Measurements from ENCODE around the gene SH3PXD2A. TPM values are rescaled to one million over a fixed set of nuclear protein-coding genes. Genes with fewer than 3 reads are reported as not detected.
"Not testable (repeated sequence)": the region's sequence is repeated elsewhere in the genome, so short reads cannot be mapped to it uniquely, and the experiment has no call there.

Gene SH3PXD2A
- total RNA-seq, 2 experiments from 2014 or later, result 8.6 TPM

DNA sequence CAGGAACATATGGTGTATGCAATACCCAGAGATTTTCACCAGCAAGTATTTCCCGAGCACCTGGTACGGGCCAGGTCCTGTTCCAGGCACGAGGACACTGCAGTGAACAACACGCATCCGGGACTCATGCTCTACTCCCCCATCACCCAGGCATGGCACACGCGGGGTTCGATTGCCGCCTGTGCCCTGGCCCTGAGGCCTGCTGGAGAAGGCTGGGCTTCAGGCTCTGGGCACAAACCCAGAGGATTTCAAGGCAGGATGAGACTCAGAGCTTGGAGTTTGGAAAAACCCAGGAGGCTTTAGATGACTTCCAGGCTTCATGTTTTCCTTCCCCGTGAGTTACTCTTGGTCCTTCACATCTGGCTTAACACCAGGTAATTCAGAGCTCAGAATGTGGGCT, 218.4 kb downstream of the SH3PXD2A start:
- CTCF ChIA-PET, result interaction anchor here (0.5 to 0.6 kb wide), 2 partner anchors 57 to 132 kb away, joined by 3 read pairs; no protein-coding TSS in a partner anchor
- POLR2A ChIA-PET, result no interaction called here

DNA sequence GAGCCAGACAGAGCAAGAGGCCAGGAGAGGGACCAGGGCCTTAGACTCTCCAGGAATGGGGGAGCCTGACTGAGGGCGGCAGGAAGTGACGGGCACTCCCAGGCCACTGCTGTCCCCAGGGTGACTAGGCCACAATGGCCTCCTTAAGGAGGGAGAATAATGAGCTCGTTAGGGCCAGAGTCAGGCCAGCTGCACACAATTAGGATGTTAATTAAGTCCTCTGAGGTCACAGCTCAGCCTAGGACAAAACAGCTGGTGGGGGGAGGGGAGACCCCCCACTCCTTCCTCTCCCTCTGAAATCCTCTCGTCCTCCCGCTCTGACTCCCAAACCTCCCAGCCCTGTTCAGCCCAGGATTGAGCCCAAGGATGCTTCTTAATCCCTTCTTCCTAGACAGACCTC, 218.9 kb downstream of the SH3PXD2A start:
- ChIA-PET CTCF (interaction anchor here (0.6 kb wide), 1 partner anchor 131 kb away, joined by 3 read pairs; no protein-coding TSS in a partner anchor), POLR2A (no interaction called here)

- POLR2A ChIA-PET, result no interaction called here
- CTCF ChIA-PET, result interaction anchor here (0.5 kb wide), 1 partner anchor 29 kb away, joined by 3 read pairs; no protein-coding TSS in a partner anchor
Observed at GRCh38 chr10:103635580-103635979, 219.8 kb downstream of the SH3PXD2A start.

- CTCF ChIA-PET, result no interaction called here
- POLR2A ChIA-PET, result no interaction called here
Observed at GRCh38 chr10:103633846-103634245, 221.5 kb downstream of the SH3PXD2A start.

GRCh38 chr10:103632871-103633270, 222.5 kb downstream of the SH3PXD2A start:
- POLR2A ChIA-PET, result not testable (repeated sequence)
- CTCF ChIA-PET, result interaction anchor here (1.8 kb wide), 1 partner anchor 77 kb away, joined by 4 read pairs; no protein-coding TSS in a partner anchor

DNA sequence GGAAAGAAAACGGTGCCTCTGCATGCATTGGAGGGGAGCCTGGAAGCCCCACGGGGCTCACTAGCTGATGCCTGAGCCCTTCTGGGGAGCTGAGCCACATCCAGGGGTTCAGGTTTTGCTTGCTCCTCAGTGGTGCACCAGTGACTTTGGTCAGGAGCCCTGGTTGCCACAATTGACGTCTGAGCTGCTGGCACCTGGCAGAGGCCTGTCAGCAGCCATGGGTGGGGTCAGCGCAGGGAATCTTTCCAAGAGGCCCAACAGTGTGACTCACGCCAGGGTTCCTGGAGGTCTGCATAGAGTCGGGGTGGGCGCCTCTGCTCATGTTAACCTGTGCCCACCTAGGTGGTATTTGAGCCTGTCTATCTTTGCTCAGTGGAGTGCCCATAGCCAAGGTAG, 223.1 kb downstream of the SH3PXD2A start:
- CTCF ChIA-PET, result interaction anchor here (1.8 kb wide), 2 partner anchors 55 to 77 kb away, joined by 4 to 7 read pairs; no protein-coding TSS in a partner anchor
- POLR2A ChIA-PET, result no interaction called here

DNA sequence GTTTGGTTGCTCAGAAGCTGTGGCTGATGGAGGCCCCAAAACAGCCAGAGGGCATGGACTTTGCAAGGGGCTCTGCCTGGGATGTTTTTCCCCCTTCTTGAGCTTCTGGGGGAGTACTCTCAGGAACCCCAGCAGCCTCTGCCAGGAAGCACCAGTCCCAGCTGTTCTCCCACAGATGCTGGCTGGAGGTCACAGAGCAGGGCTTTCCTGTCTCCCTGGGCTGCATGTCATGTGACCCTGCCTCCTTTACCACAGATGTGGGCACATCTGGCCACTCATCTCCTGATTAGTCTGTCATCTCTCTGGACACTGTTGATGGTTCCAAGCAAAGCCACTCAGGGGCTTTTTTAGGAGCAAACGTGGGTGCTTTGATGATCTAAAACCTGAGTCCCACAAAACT, 225.2 kb downstream of the SH3PXD2A start:
- CTCF ChIA-PET, result no interaction called here
- POLR2A ChIA-PET, result no interaction called here

- POLR2A ChIA-PET, result no interaction called here
- CTCF ChIA-PET, result interaction anchor here (0.6 kb wide), 1 partner anchor 295 kb away, joined by 3 read pairs; no protein-coding TSS in a partner anchor
Observed at GRCh38 chr10:103629581-103629980, 225.8 kb downstream of the SH3PXD2A start.

GRCh38 chr10:103627893-103628292, 227.5 kb downstream of the SH3PXD2A start:
- POLR2A ChIA-PET, result no interaction called here
- CTCF ChIA-PET, result interaction anchor here (1.1 kb wide), 1 partner anchor 69 kb away, joined by 3 read pairs; no protein-coding TSS in a partner anchor

- ChIA-PET CTCF (interaction anchor here (1.1 kb wide), 1 partner anchor 69 kb away, joined by 3 read pairs; no protein-coding TSS in a partner anchor), POLR2A (interaction anchor here (0.5 kb wide), 1 partner anchor 143 kb away, joined by 3 read pairs; no protein-coding TSS in a partner anchor)
Observed at GRCh38 chr10:103627111-103627892, 228.1 kb downstream of the SH3PXD2A start.

DNA sequence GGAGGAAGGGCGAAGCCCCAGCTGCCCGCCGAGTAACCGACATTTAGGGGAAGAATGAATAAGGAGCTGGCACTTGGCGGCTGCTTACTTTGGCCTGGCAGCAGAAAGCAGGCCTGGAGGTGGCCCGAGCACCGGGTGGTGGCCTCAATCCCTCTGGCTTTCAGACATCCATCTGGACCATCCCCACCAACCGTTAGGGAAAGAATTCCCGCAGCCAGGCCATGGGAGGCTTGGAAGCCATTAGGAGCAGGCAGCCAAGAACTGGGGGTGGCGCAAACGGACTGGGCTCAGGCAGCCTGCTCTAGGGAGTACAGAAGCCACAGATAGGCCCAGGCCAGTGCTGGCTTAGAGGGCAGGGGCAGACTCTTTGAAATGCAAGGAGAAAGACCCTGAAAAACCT, 229.2 kb downstream of the SH3PXD2A start:
- POLR2A ChIA-PET, result no interaction called here
- CTCF ChIA-PET, result no interaction called here

- ChIA-PET CTCF (no interaction called here), POLR2A (no interaction called here)
Observed at GRCh38 chr10:103622935-103623574, 232.3 kb downstream of the SH3PXD2A start.

DNA sequence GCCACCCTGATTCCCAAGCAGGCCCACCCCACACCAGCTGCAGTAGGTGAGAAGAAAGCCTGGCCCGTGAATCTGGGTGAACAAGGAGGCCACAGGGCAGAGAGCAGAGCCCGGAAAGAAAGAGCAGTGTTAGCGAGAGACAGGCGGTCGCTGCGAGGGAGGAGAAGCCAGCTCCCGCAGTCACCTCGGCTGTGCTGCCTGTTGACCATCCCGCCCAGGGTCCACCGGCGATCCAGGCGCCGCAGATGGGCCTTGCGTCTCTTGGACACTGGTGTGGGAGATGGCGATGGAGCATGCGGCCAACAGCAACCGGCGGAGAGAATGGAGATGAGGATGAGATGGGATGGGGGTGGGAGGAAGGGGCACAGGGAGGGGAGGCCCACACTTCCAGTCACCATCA, 233.1 kb downstream of the SH3PXD2A start:
- ChIA-PET POLR2A (no interaction called here), CTCF (no interaction called here)

DNA sequence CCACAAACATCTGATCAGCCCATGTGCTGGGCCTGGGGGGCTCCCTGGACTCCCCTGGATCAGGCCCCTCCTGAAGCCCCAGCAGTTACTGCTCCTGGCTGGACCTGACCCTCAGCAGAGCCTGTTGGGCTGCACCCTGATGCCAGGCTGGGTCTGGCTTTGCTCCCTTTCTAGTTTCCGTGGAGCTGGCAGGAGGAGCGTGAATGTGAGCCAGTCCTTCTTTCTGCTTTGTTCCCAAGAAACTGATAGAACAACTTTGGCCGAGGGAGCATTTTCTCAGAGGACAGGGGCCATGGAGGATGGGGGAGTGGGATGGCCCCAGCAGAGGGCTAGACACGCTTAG, 233.6 kb downstream of the SH3PXD2A start:
- CTCF ChIA-PET, result no interaction called here
- POLR2A ChIA-PET, result no interaction called here

DNA sequence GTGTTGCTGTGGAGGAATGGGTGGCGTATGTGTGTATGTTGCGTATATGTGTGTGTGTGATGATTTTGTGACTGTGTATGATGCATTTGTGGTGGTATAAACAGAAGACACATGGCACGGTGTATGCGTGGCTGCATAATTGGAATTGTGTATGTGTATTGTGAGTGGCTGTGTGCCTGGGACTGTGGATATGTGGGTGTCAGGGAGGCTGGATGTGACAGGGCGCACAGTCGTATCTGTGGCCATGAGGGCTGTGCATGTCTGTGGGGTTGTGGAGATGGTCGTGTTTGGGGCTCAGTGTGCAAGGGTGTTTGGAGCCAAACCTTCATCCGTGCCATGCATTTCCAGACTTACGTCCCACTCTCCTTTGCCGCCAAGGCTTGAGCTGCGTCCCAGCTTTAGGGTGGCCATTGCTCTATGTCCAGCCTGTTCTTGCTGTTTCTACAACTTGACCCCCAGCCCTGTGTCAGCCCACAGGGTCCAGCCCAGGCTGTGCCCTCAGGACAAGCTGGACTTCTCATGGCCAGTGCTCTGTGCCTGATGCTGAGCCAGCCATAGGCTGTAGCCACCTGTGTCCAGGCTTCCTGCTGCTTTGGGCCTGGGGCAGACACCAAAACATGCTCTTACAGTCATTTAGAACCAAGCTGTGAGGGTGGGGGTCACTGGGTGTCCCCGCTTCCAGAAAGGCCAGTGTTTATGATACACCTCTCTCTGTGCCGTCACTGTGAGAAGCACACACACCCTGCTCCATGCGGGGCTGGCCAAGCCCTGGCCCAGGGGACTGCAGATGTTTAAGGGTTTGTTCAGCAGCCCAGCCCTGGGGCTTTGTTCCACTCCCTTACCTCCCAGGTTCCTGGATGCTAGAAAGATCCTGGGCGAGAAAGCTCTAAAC, 234.2 kb downstream of the SH3PXD2A start:
- POLR2A ChIA-PET, result no interaction called here
- CTCF ChIA-PET, result no interaction called here

- POLR2A ChIA-PET, result no interaction called here
- CTCF ChIA-PET, result no interaction called here
Observed at GRCh38 chr10:103620352-103620740, 235.0 kb downstream of the SH3PXD2A start.

DNA sequence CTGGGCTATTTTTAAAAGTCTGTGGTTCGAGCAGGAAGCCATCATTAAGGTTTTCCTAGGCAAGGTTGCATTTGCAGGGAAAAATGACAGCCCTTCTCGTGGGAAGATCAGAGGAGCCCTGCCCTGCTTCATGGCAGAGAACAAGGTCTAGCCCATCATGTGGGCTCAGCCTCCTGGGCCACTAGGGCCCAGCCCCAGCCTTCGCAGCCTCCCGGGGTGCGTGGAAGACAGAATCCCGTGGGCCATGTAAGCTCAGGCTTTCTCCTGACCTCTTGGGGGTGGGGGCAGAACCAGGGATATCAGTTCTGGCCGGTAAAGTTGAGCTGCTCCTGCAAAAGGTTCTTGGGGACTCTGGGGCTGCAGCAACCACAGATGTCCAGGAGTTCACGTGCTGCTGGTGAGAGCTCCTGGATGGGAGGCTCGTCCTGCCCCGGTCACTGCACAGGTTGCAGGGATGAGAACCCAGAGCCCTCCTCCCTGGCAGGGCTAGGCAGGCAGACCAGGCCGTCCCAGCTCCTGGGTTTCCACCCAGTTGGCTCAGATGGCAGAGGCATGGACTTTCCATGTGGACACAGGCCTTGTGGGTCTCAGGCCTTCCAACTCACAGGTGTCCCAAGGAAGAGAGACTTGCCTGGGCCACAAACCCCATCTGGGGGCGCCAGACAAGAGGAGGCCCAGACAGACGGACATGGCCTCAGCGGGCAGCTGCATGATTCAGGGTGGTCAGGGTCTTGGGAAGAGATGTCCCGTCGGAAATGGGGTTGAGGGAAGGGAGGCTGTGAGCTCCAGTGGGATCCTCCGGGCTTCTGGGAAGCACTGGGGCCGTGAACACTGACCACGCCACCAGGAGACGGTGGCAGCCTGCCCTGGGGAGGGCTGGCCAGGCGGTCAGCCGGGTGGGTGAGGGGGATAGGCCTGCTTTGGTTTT, 235.7 kb downstream of the SH3PXD2A start:
- CTCF ChIA-PET, result no interaction called here

DNA sequence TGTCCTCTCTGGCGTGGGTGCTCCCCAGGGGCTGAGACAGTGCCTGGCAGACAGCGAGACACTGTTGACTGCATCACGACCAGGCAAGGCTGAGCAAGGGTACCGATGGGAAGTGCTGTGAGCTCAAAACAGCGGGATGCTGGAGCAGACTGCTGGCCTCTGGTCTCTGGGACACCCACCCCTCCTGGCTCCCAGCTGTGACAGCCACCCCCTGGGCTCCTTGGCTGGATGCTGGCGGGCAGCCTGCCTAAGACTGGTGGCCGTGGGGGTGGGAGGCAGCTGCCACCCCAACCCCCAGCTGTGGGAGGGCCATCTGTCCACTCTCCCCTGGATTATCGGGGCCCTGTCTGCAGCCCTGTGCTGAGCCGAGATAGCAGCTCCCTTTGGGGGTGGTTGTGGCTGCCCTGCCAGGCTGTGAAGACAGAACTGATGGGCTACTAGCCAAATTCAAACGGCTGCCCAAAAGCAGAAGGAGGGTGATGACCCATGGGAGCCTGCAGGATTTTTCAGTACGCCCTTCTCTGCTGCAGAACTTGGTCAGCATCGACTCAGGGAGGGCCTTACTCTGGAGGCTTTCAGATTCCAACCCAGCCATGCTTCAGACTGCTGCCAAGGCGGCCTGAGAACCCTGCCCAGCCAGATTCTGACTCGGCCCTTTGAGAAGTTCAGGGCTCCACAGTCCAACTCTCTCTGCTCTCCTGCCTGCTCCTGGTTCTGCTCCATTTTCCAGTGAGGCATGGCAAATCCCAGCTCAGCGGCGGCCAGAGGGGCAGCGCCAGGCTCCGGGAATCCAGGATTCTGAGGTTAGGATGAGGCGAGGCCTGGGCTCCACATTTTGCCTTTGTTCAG, 236.6 kb downstream of the SH3PXD2A start:
- POLR2A ChIA-PET, result no interaction called here
- CTCF ChIA-PET, result interaction anchor here (0.7 kb wide), 1 partner anchor 68 kb away, joined by 3 read pairs; no protein-coding TSS in a partner anchor

More for the DNA sequence above, 235.7 kb downstream of the SH3PXD2A start:
- POLR2A ChIA-PET, result interaction anchor here (0.6 kb wide), 1 partner anchor 194 kb away, joined by 5 read pairs; no protein-coding TSS in a partner anchor
